Hematopoietic multipotent progenitor cell treated with erythropoietin and hydrocortisone succinate and interleukin-3 and kit ligand, for 4 days (in vitro differentiated cells): Measurements from ENCODE around the gene DNAJC17.

Experiments
- DNase-seq: peaks from one replicate; pipeline ENCODE4 v3.0.0-alpha.2; 2015

DNAJC17 gene

DNA sequence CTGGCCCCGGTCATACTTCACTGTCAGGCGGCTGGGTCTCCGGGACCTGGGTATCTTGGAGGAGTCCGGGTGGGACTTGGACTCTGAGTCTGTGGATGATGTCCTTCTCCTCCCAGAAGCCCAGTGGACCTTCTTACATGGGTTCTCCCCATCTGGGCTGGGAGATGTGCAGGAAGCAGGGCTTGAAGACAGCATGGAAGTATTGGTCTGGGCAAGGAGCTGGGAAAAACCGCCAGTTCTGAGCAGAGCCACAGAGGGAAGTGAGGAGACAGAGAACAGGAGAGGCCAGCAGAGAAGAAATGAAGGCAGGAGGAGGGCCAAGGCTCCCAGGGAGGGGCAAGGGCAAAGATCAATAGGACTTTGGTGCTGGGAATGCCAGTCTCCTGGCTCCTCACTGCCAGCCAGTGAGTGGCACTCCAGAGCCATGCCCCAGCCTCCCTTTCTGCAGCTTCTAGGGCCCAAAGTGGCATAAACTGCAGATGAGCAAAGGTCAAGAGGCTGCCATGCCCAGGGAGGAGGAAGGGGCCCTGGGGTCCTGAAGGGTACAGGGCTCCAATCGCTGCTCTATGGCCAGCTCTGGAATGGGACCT is 21.3 kb upstream of the DNAJC17 start, which contains the start of gene PPP1R14D:
TSS of gene PPP1R14D (minus strand) at position 262 of the 590 bp plus-strand sequence. CDS start at position 195, 67 bp downstream.
- DNase-seq: no peak

GRCh38 chr15:40826423-40827075 is 19.3 kb upstream of the DNAJC17 start:
- DNase-seq: no peak

GRCh38 chr15:40825661-40826422 is 18.6 kb upstream of the DNAJC17 start:
- DNase-seq: peak; percentile 44

DNA sequence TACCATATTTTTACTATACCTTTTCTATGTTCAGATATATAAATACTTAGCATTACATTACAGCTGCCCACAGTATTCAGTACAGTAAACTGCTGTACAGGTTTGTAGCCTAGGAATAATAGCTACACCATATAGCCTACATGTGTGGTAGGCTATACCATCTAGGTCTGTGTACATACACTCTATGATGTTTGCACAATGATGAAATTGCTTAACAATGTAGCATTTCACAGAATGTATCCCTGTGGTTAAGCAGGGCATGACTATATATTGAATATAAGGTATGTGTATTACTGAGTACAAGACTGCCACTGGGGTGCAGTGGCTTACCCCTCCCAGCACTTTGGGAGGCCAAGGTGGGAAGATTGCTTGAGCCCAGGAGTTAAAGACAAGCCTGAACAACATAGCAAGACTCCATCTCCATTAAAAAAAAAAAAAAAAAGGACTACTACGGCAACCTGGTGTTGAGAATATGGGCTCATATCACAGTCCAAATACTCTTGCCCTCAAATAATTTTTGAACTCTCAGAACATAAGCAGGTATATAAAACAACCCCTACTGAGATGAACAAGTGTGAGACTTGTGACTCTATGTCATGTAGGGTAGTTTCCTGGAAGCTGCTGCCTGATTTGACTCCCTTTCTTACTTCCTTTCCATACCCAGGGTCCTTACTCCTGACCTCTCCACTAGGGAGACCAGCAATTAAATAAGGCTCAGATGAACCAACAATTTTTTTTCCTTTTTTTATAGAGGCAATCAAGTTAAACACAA is 16.5 kb upstream of the DNAJC17 start:
- DNase-seq: peak; percentile 55

GRCh38 chr15:40821195-40821594 is 13.9 kb upstream of the DNAJC17 start:
- no peak for DNase-seq

GRCh38 chr15:40819048-40819447 is 11.8 kb upstream of the DNAJC17 start:
- no peak for DNase-seq

DNA sequence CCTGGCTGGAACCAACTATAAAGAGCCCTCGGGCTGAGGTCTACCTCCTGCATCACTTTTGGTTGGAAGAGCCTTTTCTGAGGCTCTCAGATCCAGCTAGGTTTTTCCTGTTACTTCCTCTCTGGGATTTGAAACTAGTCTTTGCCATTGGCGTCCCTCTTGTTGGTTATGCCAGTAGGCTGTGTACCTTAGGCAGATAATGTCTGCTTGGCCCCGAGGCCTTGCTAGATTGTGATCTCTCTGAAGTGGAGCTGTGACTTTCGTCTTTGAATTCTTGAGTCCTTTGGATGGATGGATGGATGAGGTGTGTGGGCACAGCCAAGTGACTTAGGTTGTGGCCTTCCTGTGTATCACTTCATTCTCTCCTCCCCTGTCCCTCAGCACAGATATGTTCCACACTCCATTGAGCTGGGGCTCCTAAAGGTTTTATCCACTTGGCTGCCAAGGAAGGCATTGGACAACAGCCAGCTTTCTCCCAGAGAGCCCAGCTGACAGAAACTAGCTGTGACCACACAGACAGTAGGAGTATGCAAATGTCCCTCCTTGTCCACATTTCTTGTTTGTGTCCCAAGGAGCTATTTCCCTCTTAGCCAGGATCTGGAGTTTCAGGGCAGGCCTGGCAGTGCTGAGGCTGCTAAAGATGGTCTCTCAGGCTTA is 7.9 kb upstream of the DNAJC17 start:
- DNase-seq: no peak

DNA sequence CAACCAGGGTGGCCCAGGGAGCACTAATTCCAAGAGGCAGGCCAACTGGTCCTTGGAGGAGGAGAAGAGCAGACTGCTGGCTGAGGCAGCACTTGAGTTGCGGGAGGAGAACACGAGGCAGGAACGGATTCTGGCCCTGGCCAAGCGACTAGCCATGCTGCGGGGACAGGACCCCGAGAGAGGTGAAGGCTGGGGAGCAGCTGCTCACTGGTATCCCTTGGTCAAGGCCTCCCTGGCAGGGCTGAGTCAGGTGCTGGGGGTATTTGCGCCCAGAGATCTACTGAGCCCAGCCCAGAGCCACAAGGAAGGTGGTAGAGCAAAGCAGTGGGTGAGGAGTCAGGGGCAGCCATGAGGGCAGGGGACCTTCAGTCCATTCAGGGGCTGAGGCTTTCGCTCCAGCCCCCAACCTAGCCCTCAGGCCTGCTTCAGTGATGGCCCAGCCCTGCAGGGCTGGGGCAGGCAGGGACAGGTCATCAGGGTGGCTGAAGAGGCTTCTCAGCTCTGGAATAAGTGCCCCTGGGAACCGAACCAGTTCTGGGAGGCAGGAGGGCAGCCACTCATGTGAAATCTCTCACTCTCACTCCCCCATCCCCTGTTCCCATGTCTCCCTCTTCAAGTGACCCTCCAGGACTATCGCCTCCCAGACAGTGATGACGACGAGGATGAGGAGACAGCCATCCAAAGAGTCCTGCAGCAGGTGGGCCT is 5.6 kb upstream of the DNAJC17 start:
- DNase-seq: no peak

- DNase-seq: no peak
Observed at GRCh38 chr15:40808861-40809450, 1.7 kb upstream of the DNAJC17 start.

GRCh38 chr15:40807888-40808461 is 702 bp upstream of the DNAJC17 start:
- no peak for DNase-seq

DNA sequence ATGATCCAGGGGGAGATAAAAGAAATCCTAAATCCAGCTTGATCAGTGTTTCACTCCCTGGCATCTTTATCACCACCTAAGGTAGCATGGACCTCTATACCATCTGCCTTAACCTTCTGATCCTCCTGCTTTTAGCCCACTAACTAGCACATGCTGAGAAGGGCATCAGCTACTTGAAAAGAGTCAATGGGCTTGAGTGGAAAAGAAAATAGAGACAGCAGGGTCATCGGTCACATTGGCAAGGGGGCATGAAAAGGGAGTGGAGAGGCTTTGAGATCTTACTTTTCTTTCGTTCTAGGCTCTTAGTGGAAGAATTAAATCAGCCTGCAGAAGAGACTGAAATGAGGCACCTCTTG is 623 bp downstream of the DNAJC17 start:
- no peak for DNase-seq

- DNase-seq: no peak
Observed at GRCh38 chr15:40803688-40804087, 3.6 kb downstream of the DNAJC17 start.

GRCh38 chr15:40803076-40803475 is 4.2 kb downstream of the DNAJC17 start:
- DNase-seq: no peak

DNA sequence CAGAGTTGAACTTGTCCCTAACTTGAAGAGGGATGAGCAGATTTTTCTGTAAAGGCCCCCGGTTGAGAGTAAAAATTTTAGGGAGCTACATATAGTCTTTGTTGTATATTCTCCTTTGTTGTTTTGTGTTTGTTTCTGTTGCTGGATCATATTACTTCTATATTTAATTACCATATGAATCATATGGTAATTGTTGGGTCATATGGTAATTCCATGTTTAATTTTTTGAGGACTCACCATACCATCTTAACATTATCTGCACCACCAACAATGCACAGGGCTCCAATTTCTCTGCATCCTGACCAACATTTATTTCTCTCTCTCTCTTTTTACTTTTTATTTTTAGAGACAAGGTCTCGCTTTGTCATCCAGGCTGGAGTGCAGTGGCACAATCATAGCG is 7.8 kb downstream of the DNAJC17 start:
- DNase-seq: no peak

DNA sequence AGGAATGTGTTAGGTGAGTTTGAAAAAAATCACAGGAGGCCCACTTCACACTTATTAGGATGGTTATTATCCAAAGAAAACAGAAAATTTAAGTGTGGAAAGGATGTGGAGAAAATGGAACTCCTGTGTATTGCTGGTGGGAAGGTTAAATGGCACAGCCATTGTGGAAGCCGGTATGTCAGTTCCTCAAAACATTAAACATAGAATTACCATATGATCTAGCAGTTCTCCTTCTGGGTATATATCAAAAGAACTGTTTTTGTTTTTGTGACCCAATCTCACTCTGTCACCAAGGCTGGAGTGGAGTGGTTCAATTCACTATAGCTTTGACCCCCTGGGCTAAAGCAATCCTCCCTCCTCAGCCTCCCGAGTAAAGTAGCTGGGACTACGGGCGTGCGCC is 10.8 kb downstream of the DNAJC17 start:
- DNase-seq: no peak

- no peak for DNase-seq
Observed at GRCh38 chr15:40796041-40796440, 11.2 kb downstream of the DNAJC17 start.

- peak; percentile 48 for DNase-seq
Observed at GRCh38 chr15:40793216-40793989, 13.9 kb downstream of the DNAJC17 start.

GRCh38 chr15:40792394-40792793 is 14.9 kb downstream of the DNAJC17 start:
- DNase-seq: no peak

DNA sequence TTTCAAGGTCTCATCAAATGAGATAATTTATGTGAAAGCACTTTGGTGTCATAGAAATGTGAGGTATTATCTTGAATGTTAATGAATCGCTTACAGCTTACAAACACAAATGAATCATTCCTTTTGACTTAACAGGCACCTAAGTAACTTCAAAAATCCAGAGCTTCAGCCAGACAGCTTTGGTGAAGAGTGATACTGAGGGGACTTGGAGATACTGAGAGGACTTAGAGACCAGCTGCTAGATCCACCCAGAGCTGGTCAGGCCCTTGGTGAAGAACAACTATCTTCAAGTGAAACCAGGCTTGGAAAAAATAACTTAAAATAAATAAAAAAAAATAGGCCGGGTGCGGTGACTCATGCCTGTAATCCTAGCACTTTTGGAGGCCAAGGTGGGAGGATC is 16.6 kb downstream of the DNAJC17 start:
- DNase-seq: no peak

DNA sequence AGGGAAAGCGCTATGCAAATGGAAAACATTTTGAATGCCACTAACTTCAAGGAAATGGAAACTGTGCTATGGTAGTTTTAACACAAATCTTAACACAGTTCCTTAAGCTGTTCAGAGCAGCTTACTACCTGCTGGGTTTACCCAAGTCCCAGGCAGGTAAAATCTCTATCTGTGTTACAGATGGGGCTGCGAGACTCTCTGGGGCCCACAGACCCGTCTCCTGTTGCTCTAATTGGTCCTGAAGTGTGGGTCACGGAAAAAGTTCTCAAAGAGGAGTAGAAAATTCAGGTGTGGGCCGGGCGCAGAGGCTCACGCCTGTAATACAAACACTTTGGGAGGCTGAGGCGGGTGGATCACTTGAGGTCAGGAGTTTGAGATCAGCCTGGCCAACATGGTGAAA is 17.3 kb downstream of the DNAJC17 start:
- no peak for DNase-seq

DNA sequence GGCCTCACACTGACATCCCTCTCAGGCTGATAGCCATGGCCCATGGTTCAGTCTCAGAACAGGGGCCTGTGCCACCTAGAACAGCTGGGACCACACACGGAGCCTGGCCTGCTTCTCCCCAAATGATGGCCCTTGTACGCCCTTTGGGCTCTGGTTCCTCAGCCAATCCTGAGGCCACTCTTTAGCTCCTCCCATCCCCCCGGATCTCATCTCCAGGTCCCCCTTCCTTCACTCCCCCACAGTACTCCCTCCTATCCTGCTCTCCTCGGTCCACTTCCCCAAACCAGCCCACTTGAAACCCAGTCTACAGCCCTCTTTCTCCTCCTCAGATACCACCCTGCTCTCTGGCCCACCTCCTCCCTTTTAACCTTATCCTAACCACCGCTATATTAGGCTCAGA is 18.2 kb downstream of the DNAJC17 start:
- no peak for DNase-seq
